T-helper 17 cell (primary cell): Measurements from ENCODE around the gene MED29. TPM values are rescaled to one million over a fixed set of nuclear protein-coding genes. Genes with fewer than 3 reads are reported as not detected.
A peak's percentile ranks its signal among the peaks of the same experiment; 100 is the strongest.

ENCODE experiments used
- ATAC-seq: fragments of 150-1000 bp; cut with Tn5 transposase; 2 replicates; pipeline ENCODE4 v1.10.0; 2021; ENCODE audit warnings: mild to moderate bottlenecking, moderate library complexity
- DNase-seq, 3 donors: peaks; one replicate each; pipeline versions ENCODE4 v3.0.0 to v3.0.0-alpha.2; 2020 to 2021
- H3K9me3 ChIP-seq: one replicate; pipeline ENCODE4 v1.7.0; 2013; ENCODE audit warnings: low read length, mild to moderate bottlenecking; ENCODE audit not compliant: control insufficient read depth, poor library complexity, severe bottlenecking
- H3K27ac Mint-ChIP-seq: one replicate; pipeline ENCODE4 v1.8.0; 2022; ENCODE audit warnings: mild to moderate bottlenecking, moderate library complexity, mixed read lengths
- H3K27me3 Mint-ChIP-seq: one replicate; pipeline ENCODE4 v1.8.0; 2022; ENCODE audit warnings: mixed read lengths
- H3K36me3 Mint-ChIP-seq: one replicate; pipeline ENCODE4 v1.8.0; 2022; ENCODE audit warnings: low read depth, mixed read lengths
- H3K4me1 Mint-ChIP-seq: one replicate; pipeline ENCODE4 v1.8.0; 2022; ENCODE audit warnings: mild to moderate bottlenecking, mixed read lengths
- H3K4me3 Mint-ChIP-seq: one replicate; pipeline ENCODE4 v1.8.0; 2022; ENCODE audit warnings: mild to moderate bottlenecking, moderate library complexity, mixed read lengths
- total RNA-seq, 4 donors: library from RNA in 2 of 4; stranded (reverse) in 2 of 4; gene quantifications; one replicate each; pipeline ENCODE4 v1.2.3 and lab custom pipeline; 2022 to 2026

The MED29 gene, protein sequence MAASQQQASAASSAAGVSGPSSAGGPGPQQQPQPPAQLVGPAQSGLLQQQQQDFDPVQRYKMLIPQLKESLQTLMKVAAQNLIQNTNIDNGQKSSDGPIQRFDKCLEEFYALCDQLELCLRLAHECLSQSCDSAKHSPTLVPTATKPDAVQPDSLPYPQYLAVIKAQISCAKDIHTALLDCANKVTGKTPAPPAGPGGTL
- total RNA-seq: 10 to 100 TPM; 43.4 to 43.6 TPM
- total RNA-seq (lab: John Stamatoyannopoulos, UW): 49.4 to 69.9 reads per million in 2 donors

DNA sequence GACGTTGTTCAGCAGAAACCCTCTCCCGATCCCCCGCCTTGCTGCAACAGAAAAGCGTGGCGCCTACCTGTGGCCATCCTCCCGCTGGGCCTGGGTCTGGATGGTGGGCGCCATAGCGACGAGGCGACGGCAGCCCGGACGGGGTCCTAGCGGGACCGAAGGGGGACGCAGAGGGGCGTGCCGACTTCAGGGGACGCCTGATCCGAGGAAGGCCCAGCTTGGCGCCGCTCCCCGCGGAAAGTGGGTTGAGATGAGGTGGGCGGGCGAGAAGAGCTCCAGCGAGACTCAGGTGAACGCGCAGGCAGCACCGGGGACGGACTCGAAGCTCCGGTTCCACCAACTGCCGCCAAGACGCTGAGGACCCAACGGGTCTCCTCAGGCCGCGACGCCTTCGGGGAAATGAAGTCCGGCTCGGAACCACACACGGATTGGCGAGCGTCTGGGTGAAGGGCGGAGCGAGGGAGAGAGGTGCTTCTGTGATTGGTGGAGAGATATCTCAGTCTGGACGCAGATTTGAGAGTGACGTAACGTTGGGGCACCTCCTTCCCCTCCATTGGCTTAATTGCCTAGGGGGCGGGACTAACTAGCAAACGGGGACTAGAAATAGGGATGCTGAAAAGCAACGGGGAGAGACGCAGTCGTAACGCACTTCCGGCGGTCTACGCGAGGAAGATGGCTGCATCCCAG lies at the start of gene MED29, which contains the start of gene PAF1:
MED29 (plus strand) TSS at position 628 of the 687 bp plus-strand sequence; CDS start at position 673, 45 bp downstream.
PAF1 (minus strand) TSS at position 356 of the 687 bp plus-strand sequence; CDS start at position 114, 242 bp downstream.
- H3K9me3 ChIP-seq: no peaks in the 10 kb centered on the region
- peak within 1 kb of the TSS; percentile 97 for H3K27ac Mint-ChIP-seq
- peak; percentile 92 for ATAC-seq
- peaks cover 8% of the 10 kb centered on the region for H3K36me3 Mint-ChIP-seq
- peak; percentile 87 to 95 (median 88) for DNase-seq
- peaks cover 33% of the 10 kb centered on the region for H3K4me1 Mint-ChIP-seq
- H3K27me3 Mint-ChIP-seq: no peaks in the 10 kb centered on the region
- peak within 1 kb of the TSS; percentile 98 for H3K4me3 Mint-ChIP-seq

DNA sequence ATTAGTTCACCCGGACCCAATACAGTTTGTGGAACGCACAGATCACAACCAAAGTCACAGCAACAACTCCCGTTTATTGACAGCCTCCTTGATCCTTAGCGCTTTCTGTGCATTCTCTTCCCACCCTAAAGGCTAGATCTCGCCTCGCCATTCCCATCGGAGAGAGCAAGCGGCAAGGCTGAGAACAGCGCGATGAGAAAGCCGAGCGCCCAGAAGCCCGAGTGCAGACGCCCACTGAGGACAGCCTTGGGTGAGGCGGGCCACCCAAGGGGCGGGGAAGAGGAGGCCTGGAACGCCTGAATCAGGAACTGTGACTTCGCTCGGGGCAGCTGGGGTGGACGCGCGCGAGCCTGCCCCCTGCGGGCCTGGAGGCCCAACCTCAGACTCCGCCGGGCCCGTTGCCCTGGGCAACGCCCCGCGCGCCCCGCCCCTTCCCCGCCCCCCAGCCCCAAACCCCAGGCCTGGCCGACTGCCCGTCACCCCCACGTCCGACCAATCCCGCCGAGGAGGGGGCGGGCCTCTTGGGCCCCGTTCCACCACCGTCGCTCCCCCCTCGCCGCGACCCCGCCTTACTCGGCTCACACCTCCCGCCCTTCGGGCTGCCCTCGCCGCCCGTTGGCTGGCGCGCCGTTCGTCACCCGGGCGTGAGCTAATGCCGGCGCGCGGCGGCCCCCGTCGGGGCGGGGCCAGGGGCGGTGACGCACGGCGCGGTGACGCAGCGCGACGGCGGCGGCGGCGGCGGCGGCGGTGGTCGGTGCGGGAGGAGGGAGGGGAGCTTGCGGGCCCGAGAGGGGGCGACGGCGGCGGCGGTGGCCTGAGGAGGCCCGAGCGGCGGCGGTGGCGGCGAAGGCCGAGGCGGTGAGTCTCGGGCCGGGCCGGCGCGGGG lies 49.2 kb upstream of the MED29 start, which contains the start of gene SAMD4B:
SAMD4B (plus strand) TSS at position 703 of the 886 bp plus-strand sequence. CDS start 14,473 bp downstream, outside the sequence.
- H3K27ac Mint-ChIP-seq: peak within 1 kb of the TSS; percentile 98
- H3K36me3 Mint-ChIP-seq: peaks cover 8% of the 10 kb centered on the region
- H3K4me1 Mint-ChIP-seq: peaks cover 66% of the 10 kb centered on the region

DNA sequence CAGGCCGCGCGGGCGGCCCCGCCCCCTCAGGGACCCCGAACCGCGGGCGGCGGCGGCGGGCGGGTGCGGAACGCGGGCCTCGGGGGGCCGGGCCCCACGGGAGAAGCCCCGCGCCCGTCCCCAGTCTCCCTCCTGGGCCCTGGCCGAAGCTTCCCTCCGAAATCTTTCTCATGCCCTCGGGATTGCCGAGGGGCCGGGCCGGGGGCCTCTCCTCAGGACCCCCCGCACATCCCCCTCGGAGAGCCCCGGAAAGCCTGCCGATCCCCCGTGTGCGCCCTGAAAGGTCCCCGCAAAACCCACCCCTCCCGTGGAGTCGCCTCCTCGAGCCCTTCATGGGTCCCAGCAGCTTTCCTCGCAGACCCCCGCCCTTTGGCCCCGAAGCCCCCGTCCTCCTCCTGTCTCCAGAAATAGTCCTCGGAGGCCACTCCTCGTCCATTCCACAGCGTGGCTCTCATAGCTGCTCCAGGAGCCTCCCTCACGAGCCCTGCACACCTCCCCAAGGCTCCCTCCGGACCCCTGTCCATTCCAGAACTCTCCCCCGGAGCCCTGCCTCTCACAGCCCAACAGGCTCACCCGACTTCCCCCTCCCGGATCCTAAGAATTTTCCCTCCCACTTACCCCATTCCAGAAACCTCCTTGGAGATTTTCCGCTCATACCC lies 48.4 kb upstream of the MED29 start:
- Mint-ChIP-seq H3K27me3 (no peaks in the 10 kb centered on the region), H3K27ac (peak overlapping the region; percentile 95), H3K4me3 (peak overlapping the region; percentile 89), H3K4me1 (peaks cover 64% of the 10 kb centered on the region), H3K36me3 (peaks cover 11% of the 10 kb centered on the region)
- no peaks in the 10 kb centered on the region for H3K9me3 ChIP-seq
- DNase-seq: no peak
- no peak for ATAC-seq

More for the DNA sequence above, 49.2 kb upstream of the MED29 start, which contains the start of gene SAMD4B:
- ATAC-seq (peak; percentile 90), DNase-seq (peak; percentile 99 to 100 (median 100))
- Mint-ChIP-seq H3K27me3 (no peaks in the 10 kb centered on the region), H3K4me3 (peak within 1 kb of the TSS; percentile 99)
- no peaks in the 10 kb centered on the region for H3K9me3 ChIP-seq

- peaks cover 63% of the 10 kb centered on the region for H3K4me1 Mint-ChIP-seq
- H3K27me3 Mint-ChIP-seq: no peaks in the 10 kb centered on the region
- H3K36me3 Mint-ChIP-seq: peaks cover 19% of the 10 kb centered on the region
- no peak for DNase-seq
- H3K4me3 Mint-ChIP-seq: no peak overlapping the region
- H3K9me3 ChIP-seq: no peaks in the 10 kb centered on the region
- H3K27ac Mint-ChIP-seq: peak overlapping the region; percentile 29
- no peak for ATAC-seq
Measured at GRCh38 chr19:39345956-39346355, 45.2 kb upstream of the MED29 start.

GRCh38 chr19:39347332-39348164 lies 43.6 kb upstream of the MED29 start:
- ATAC-seq (no peak), DNase-seq (no peak)
- Mint-ChIP-seq H3K27ac (peak overlapping the region; percentile 88), H3K4me1 (peaks cover 60% of the 10 kb centered on the region), H3K36me3 (peaks cover 19% of the 10 kb centered on the region), H3K27me3 (no peaks in the 10 kb centered on the region), H3K4me3 (no peak overlapping the region)
- H3K9me3 ChIP-seq: no peaks in the 10 kb centered on the region

DNA sequence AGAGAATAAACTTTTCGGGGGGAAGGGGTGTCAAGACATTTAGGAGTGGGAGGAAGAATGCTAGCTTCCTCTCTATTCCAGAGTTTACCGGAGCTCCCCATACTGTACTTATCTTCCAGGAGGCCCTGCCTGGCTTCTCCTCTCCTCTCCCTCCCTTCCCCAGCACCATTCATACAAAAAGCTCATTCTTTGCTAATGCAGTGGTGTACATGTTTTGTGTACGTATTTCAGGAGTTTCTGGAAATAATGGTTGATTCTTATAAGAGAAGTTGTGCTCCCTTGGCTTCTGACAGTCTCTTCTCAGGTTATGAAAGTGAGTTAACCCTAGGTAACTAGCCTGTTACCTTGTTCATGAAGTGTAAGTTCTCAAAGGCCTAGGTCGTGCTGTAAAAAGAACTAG lies 41.9 kb upstream of the MED29 start:
- H3K36me3 Mint-ChIP-seq: peaks cover 15% of the 10 kb centered on the region
- peaks cover 46% of the 10 kb centered on the region for H3K4me1 Mint-ChIP-seq
- H3K27ac Mint-ChIP-seq: peak overlapping the region; percentile 88
- no peak for ATAC-seq
- no peaks in the 10 kb centered on the region for H3K9me3 ChIP-seq
- no peak for DNase-seq
- H3K4me3 Mint-ChIP-seq: no peak overlapping the region
- no peaks in the 10 kb centered on the region for H3K27me3 Mint-ChIP-seq

GRCh38 chr19:39350156-39350555 lies 41.0 kb upstream of the MED29 start:
- peaks cover 13% of the 10 kb centered on the region for H3K36me3 Mint-ChIP-seq
- DNase-seq: no peak
- peaks cover 38% of the 10 kb centered on the region for H3K4me1 Mint-ChIP-seq

GRCh38 chr19:39351537-39352064 lies 39.6 kb upstream of the MED29 start:
- Mint-ChIP-seq H3K4me1 (peaks cover 27% of the 10 kb centered on the region), H3K27me3 (no peaks in the 10 kb centered on the region), H3K36me3 (peaks cover 11% of the 10 kb centered on the region), H3K27ac (peak overlapping the region; percentile 72), H3K4me3 (no peak overlapping the region)
- peak; percentile 80 for ATAC-seq
- DNase-seq: no peak
- no peaks in the 10 kb centered on the region for H3K9me3 ChIP-seq

More at GRCh38 chr19:39350156-39350555, 41.0 kb upstream of the MED29 start:
- Mint-ChIP-seq H3K27ac (no peak overlapping the region), H3K27me3 (no peaks in the 10 kb centered on the region), H3K4me3 (no peak overlapping the region)
- no peak for ATAC-seq
- H3K9me3 ChIP-seq: no peaks in the 10 kb centered on the region

- no peak for DNase-seq
- Mint-ChIP-seq H3K4me1 (peaks cover 26% of the 10 kb centered on the region), H3K4me3 (no peak overlapping the region), H3K27me3 (no peaks in the 10 kb centered on the region), H3K27ac (no peak overlapping the region), H3K36me3 (peaks cover 12% of the 10 kb centered on the region)
- H3K9me3 ChIP-seq: no peaks in the 10 kb centered on the region
- no peak for ATAC-seq
Measured at GRCh38 chr19:39352381-39353255, 38.6 kb upstream of the MED29 start.

GRCh38 chr19:39355253-39355652 lies 35.9 kb upstream of the MED29 start:
- DNase-seq (no peak), ATAC-seq (no peak)
- Mint-ChIP-seq H3K36me3 (peaks cover 2% of the 10 kb centered on the region), H3K27ac (peak overlapping the region; percentile 43), H3K4me1 (peaks cover 11% of the 10 kb centered on the region), H3K27me3 (no peaks in the 10 kb centered on the region), H3K4me3 (peak overlapping the region; percentile 7)
- H3K9me3 ChIP-seq: no peaks in the 10 kb centered on the region

DNA sequence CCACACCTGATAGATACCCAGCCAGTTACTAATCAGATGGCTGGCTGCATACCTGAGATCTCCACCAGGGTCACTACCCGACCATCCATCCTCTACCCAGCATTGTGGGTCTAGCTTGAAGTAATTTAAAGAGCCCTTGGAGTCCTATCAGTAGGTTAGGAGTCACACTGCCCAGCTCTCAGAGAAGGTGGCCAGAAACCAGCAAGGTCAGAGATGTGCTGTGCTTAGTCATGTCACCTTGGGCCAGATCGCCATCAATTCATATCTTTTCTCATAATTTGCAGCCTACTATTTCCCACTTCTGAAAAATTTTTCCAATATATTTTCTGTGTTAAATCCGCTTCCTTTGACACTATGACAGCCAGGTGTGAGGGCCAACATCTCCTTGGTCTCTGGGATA lies 35.1 kb upstream of the MED29 start:
- H3K27ac Mint-ChIP-seq: peak overlapping the region; percentile 43
- ATAC-seq (no peak), DNase-seq (no peak)
- no peaks in the 10 kb centered on the region for H3K27me3 Mint-ChIP-seq
- H3K4me3 Mint-ChIP-seq: no peak overlapping the region
- peaks cover 2% of the 10 kb centered on the region for H3K36me3 Mint-ChIP-seq
- H3K4me1 Mint-ChIP-seq: peaks cover 11% of the 10 kb centered on the region
- no peaks in the 10 kb centered on the region for H3K9me3 ChIP-seq
